Transverse colon (tissue), 4 donors: Measurements from ENCODE around the gene ADCY6. TPM values are rescaled to one million over a fixed set of nuclear protein-coding genes. Genes with fewer than 3 reads are reported as not detected.

Source experiments
- DNase-seq: peaks from one replicate; pipeline ENCODE4 v3.0.0-alpha.2; 2019
- H3K27ac ChIP-seq, 4 donors: fragments of 200-600 bp; sonication (generic); 2 replicates each; pipeline ENCODE4 v1.5.1; 2016 to 2018; ENCODE audit warnings: inconsistent platforms in 4 of 4
- H3K27me3 ChIP-seq: fragments of 200-600 bp; sonication (generic); 2 replicates; pipeline ENCODE4 v1.5.1; 2017; ENCODE audit warnings: inconsistent platforms
- H3K36me3 ChIP-seq, 4 donors: fragments of 200-600 bp; sonication (generic); 2 replicates each; pipeline ENCODE4 v1.5.1; 2017 to 2019; ENCODE audit warnings: inconsistent platforms in 4 of 4
- H3K4me1 ChIP-seq, 4 donors: fragments of 200-600 bp; sonication (generic); 2 replicates each; pipeline ENCODE4 v1.5.1; 2017 to 2020; ENCODE audit warnings: inconsistent platforms in 4 of 4
- H3K4me3 ChIP-seq, 4 donors: fragments of 200-600 bp; sonication (generic); 1 replicate in 1 of 4; 2 replicates in 3 of 4; pipeline versions ENCODE4 v1.5.1 to v1.6.1; 2017 to 2019; ENCODE audit warnings: inconsistent platforms in 4 of 4
- H3K9me3 ChIP-seq, 2 donors: fragments of 200-600 bp; sonication (generic); 2 replicates each; pipeline ENCODE4 v1.5.1; 2017 to 2019; ENCODE audit warnings: inconsistent platforms in 2 of 2
- CTCF ChIP-seq, 5 experiments: fragments of 200-600 bp in 3 of 5; fragments of 450-650 bp in 2 of 5; sonication (generic) in 3 of 5; IDR thresholded peaks; 1 replicate in 2 of 5; 2 replicates in 3 of 5; pipeline ENCODE4 v1.5.1; 2016 to 2017; ENCODE audit warnings: antibody characterized with exemption in 5 of 5, inconsistent platforms in 3 of 5, mild to moderate bottlenecking in 2 of 5, moderate library complexity in 1 of 5
- EP300 ChIP-seq: sonication (generic); formaldehyde crosslinking; IDR thresholded peaks from one replicate; pipeline ENCODE4 v1.6.1; 2017; ENCODE audit warnings: antibody characterized with exemption, low read depth
- POLR2A ChIP-seq: fragments of 450-650 bp; IDR thresholded peaks from one replicate; pipeline ENCODE4 v1.6.1; 2016; ENCODE audit warnings: antibody characterized with exemption, mild to moderate bottlenecking, moderate library complexity
- POLR2AphosphoS5 ChIP-seq, 3 donors: sonication (generic); formaldehyde crosslinking; IDR thresholded peaks; one replicate each; pipeline ENCODE4 v1.6.1; 2016; ENCODE audit warnings: antibody characterized with exemption in 3 of 3
- WGBS, 2 donors: methylation state at CpG; one replicate each; pipeline ENCODE4 v1.1.5; 2018; ENCODE audit warnings: low coverage in 1 of 2; 5-methylcytosine and 5-hydroxymethylcytosine counted together
- in situ Hi-C, 4 donors: fragments of 200-750 bp; cut with MboI; loops; one replicate each; pipeline versions ENCODE4 v1.15.0 to v1.15.1; 2017; ENCODE audit warnings: low sequenced_read_pairs in 3 of 4, low pct_ligation_motif_present in 1 of 4, low pct_unique_long_range_greater_than_20kb in 1 of 4
- intact Hi-C: fragments of 100-400 bp; cut with DNase I; formaldehyde crosslinking; loops from one replicate; pipeline ENCODE4 v1.15.1; 2023; ENCODE audit warnings: low total_unique reads
- total RNA-seq, 4 donors: library from RNA; depleted of rRNA; stranded (reverse); fragments of >200 nt; gene quantifications; one replicate each; pipeline ENCODE4 v1.1.0, GENCODE V29; 2016

ADCY6 gene
- total RNA-seq, 4 donors from 2014 or later = 112 to 170 (median 115) TPM

- peaks cover 0 to 32% (median 12%) of the 10 kb centered on the region in 4 donors for H3K36me3 ChIP-seq
- no peaks in the 10 kb centered on the region for H3K27me3 ChIP-seq
- WGBS, 2 donors = 61 to 81% methylated on average over 4 to 8 of the region's 8 CpGs
- no peak for DNase-seq
- no peaks in the 10 kb centered on the region for H3K4me1 ChIP-seq
- no peak for TF ChIP-seq EP300
- no peak for TF ChIP-seq POLR2AphosphoS5 (IDR thresholded peaks at IDR 0.05)
- TF ChIP-seq CTCF (IDR thresholded peaks at IDR 0.05) = no peak
- no peak for TF ChIP-seq POLR2A
- no peak overlapping the region for H3K27ac ChIP-seq
- no peak overlapping the region for H3K4me3 ChIP-seq
- H3K9me3 ChIP-seq = no peaks in the 10 kb centered on the region
- in situ Hi-C loops = no loop called here
- intact Hi-C loops = no loop called here
Observed at GRCh38 chr12:48827026-48827425, 38.1 kb upstream of the ADCY6 start.

GRCh38 chr12:48826209-48826855 lies 37.4 kb upstream of the ADCY6 start:
- H3K4me1 ChIP-seq = no peaks in the 10 kb centered on the region
- no peak for TF ChIP-seq CTCF (IDR thresholded peaks at IDR 0.05)
- TF ChIP-seq EP300 = no peak
- no peak for TF ChIP-seq POLR2A
- no peak for TF ChIP-seq POLR2AphosphoS5 (IDR thresholded peaks at IDR 0.05)
- H3K27ac ChIP-seq = no peak overlapping the region
- peaks cover 0 to 25% (median 9%) of the 10 kb centered on the region in 4 donors for H3K36me3 ChIP-seq
- intact Hi-C loops (no loop called here), in situ Hi-C loops (no loop called here)
- no peak for DNase-seq
- 72 to 78% methylated on average over 5 to 15 of the region's 15 CpGs for WGBS, 2 donors
- no peaks in the 10 kb centered on the region for H3K27me3 ChIP-seq
- H3K9me3 ChIP-seq = no peaks in the 10 kb centered on the region
- H3K4me3 ChIP-seq = no peak overlapping the region

- 94% methylated on average over 4 of the region's 4 CpGs; no CpG with 5 or more reads in 1 of the 2 donors for WGBS, 2 donors
- intact Hi-C loops (no loop called here), in situ Hi-C loops (no loop called here)
- Histone ChIP-seq H3K27me3 (no peaks in the 10 kb centered on the region), H3K4me3 (no peak overlapping the region), H3K4me1 (no peaks in the 10 kb centered on the region), H3K9me3 (no peaks in the 10 kb centered on the region), H3K36me3 (peaks cover 0 to 11% (median 3%) of the 10 kb centered on the region in 4 donors), H3K27ac (no peak overlapping the region)
- no peak for TF ChIP-seq CTCF (IDR thresholded peaks at IDR 0.05)
- no peak for TF ChIP-seq EP300
- TF ChIP-seq POLR2AphosphoS5 (IDR thresholded peaks at IDR 0.05) = no peak
- TF ChIP-seq POLR2A = no peak
- DNase-seq = no peak
Observed at GRCh38 chr12:48824905-48825304, 36.0 kb upstream of the ADCY6 start.

GRCh38 chr12:48824112-48824511 lies 35.2 kb upstream of the ADCY6 start:
- intact Hi-C loops (no loop called here), in situ Hi-C loops (no loop called here)
- no peak overlapping the region for H3K4me3 ChIP-seq
- peaks cover 0 to 4% (median under 1%) of the 10 kb centered on the region in 4 donors for H3K4me1 ChIP-seq
- H3K27ac ChIP-seq = no peak overlapping the region
- H3K9me3 ChIP-seq = no peaks in the 10 kb centered on the region
- DNase-seq = no peak
- no peaks in the 10 kb centered on the region for H3K27me3 ChIP-seq
- peaks cover 0 to 5% (median 0%) of the 10 kb centered on the region in 4 donors for H3K36me3 ChIP-seq
- 71% methylated on average over 12 of the region's 12 CpGs; no CpG with 5 or more reads in 1 of the 2 donors for WGBS, 2 donors
- no peak for TF ChIP-seq POLR2AphosphoS5 (IDR thresholded peaks at IDR 0.05)
- no peak for TF ChIP-seq EP300
- no peak for TF ChIP-seq CTCF (IDR thresholded peaks at IDR 0.05)
- no peak for TF ChIP-seq POLR2A
